ENCODE measurements around the gene VPS51. TPM values are rescaled to one million over a fixed set of nuclear protein-coding genes. Genes with fewer than 3 reads are reported as not detected.

VPS51 gene
- polyA plus RNA-seq, 1 donor (not counting 4 experiments of a cell fraction or from before 2014, with no cell fraction given), result 43.1 TPM

GRCh38 chr11:65059959-65060824, 35.8 kb upstream of the VPS51 start:
- Histone ChIP-seq H3K27ac (ENCODE audit: control insufficient read depth, insufficient read depth, low read length) (no peak overlapping the region), H3K36me3 (ENCODE audit: control insufficient read depth in 2 of 2, extremely low read depth in 1 of 2, insufficient read depth in 2 of 2, low read length in 2 of 2) (no peaks in the 10 kb centered on the region), H3K9ac (ENCODE audit: control insufficient read depth, extremely low read depth, insufficient read depth, low read length) (no peak overlapping the region), H3K4me1 (ENCODE audit: control insufficient read depth, extremely low read depth, insufficient read depth, low read length) (no peaks in the 10 kb centered on the region), H3K9me3 (ENCODE audit: control insufficient read depth, low read depth, low read length) (no peaks in the 10 kb centered on the region), H2AFZ (ENCODE audit: control insufficient read depth, low read length) (no peak overlapping the region), H3K9me1 (ENCODE audit: control insufficient read depth, extremely low read depth, insufficient read depth, low read length) (no peaks in the 10 kb centered on the region), H3K4me2 (ENCODE audit: control insufficient read depth, extremely low read depth, insufficient read depth, low read depth, low read length) (no peak overlapping the region), H4K20me1 (ENCODE audit: control insufficient read depth, extremely low read depth, insufficient read depth, low read length) (no peaks in the 10 kb centered on the region), H3K27me3 (ENCODE audit: control insufficient read depth, extremely low read depth, insufficient read depth, low read length) (no peaks in the 10 kb centered on the region), H3K79me2 (ENCODE audit: control insufficient read depth, insufficient read depth, low read length) (no peaks in the 10 kb centered on the region), H3K4me3 (ENCODE audit: control insufficient read depth in 2 of 3, extremely low read depth in 1 of 3, insufficient read depth in 2 of 3, low read depth in 1 of 3, low read length in 3 of 3) (no peak overlapping the region)
- FAIRE-seq (no peak), DNase-seq (ENCODE audit: low read depth, low spot score) (no peak)
- TF ChIP-seq EZH2 (IDR thresholded peaks at IDR 0.05; ENCODE audit: low read length) (no peak), CTCF (optimal IDR thresholded peaks at IDR 0.05 in 1 of 3, IDR thresholded peaks at IDR 0.05 in 1 of 3, conservative IDR thresholded peaks at IDR 0.05 in 1 of 3; ENCODE audit: extremely low read depth in 1 of 3, insufficient read depth in 2 of 3, low read length in 3 of 3) (no peak)
- dilution Hi-C loops (cut with MboI; ENCODE audit: extremely low pct_ligation_motif_present, low sequenced_read_pairs), result no loop called here

GRCh38 chr11:65060913-65061408, 35.1 kb upstream of the VPS51 start:
- Histone ChIP-seq H3K79me2 (ENCODE audit: control insufficient read depth, insufficient read depth, low read length) (no peaks in the 10 kb centered on the region), H3K36me3 (ENCODE audit: control insufficient read depth in 2 of 2, extremely low read depth in 1 of 2, insufficient read depth in 2 of 2, low read length in 2 of 2) (no peaks in the 10 kb centered on the region), H3K27ac (ENCODE audit: control insufficient read depth, insufficient read depth, low read length) (no peak overlapping the region), H3K9me3 (ENCODE audit: control insufficient read depth, low read depth, low read length) (no peaks in the 10 kb centered on the region), H3K4me1 (ENCODE audit: control insufficient read depth, extremely low read depth, insufficient read depth, low read length) (no peaks in the 10 kb centered on the region), H2AFZ (ENCODE audit: control insufficient read depth, low read length) (no peak overlapping the region), H4K20me1 (ENCODE audit: control insufficient read depth, extremely low read depth, insufficient read depth, low read length) (no peaks in the 10 kb centered on the region), H3K27me3 (ENCODE audit: control insufficient read depth, extremely low read depth, insufficient read depth, low read length) (no peaks in the 10 kb centered on the region), H3K4me3 (ENCODE audit: control insufficient read depth in 2 of 3, extremely low read depth in 1 of 3, insufficient read depth in 2 of 3, low read depth in 1 of 3, low read length in 3 of 3) (no peak overlapping the region), H3K9ac (ENCODE audit: control insufficient read depth, extremely low read depth, insufficient read depth, low read length) (no peak overlapping the region), H3K9me1 (ENCODE audit: control insufficient read depth, extremely low read depth, insufficient read depth, low read length) (no peaks in the 10 kb centered on the region), H3K4me2 (ENCODE audit: control insufficient read depth, extremely low read depth, insufficient read depth, low read depth, low read length) (no peak overlapping the region)
- DNase-seq (ENCODE audit: low read depth, low spot score) (no peak), FAIRE-seq (no peak)
- dilution Hi-C loops (cut with MboI; ENCODE audit: extremely low pct_ligation_motif_present, low sequenced_read_pairs), result no loop called here
- TF ChIP-seq EZH2 (IDR thresholded peaks at IDR 0.05; ENCODE audit: low read length) (no peak), CTCF (optimal IDR thresholded peaks at IDR 0.05 in 1 of 3, IDR thresholded peaks at IDR 0.05 in 1 of 3, conservative IDR thresholded peaks at IDR 0.05 in 1 of 3; ENCODE audit: extremely low read depth in 1 of 3, insufficient read depth in 2 of 3, low read length in 3 of 3) (peak in 2 of 3 experiments; percentile 24 to 36)
